NCI-H510A treated with DMSO at 0.1 percent for 48 hours (cell line): ENCODE data around the gene ASAP3.

Source experiments
- DNase-seq: peaks from one replicate; lab custom pipeline; 2025; lab: John Stamatoyannopoulos, UW

Gene ASAP3

DNA sequence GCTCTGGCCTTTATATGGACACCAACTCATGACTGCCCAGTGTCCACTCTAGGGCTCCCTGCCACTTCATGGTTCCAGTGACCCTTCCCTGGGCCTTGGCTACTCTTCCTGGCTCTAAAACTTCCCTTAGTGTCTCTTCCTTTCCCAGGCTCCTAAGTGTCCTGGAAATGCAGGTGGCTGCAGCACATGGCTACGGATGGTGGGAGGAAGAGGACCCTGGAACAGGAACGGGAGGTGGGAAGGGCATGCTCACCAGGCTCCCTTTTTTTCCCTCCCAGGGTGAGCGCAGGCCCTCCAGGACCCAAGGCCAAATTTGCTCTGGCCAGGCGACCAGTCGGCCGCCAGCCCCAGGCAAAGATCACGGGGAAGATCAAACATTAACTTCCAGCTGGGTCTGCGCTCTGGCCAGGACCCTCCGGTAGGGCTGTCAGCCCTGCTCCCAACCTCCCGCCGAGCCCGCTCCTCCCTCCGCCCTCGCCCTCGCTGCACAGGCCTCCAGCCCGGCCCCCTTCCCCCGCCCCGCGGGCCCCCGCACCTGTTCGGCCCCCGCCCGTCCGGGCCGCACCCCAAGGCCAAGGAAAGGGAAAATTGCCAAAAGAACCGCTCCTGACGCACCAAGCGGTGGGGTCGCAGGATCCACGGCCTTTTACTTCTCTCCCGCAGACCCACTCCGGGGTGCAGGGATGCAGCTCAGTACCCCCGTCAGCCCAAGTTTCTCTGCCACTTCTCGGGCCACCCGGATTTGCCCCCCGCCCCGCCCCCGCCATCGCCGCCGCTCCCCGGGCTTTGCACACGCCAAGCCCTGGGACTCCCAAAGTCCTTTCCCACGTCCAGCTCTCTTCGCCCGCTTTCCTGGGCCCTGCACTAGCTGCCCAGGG, 60.3 kb downstream of the ASAP3 start:
- no peak for DNase-seq

DNA sequence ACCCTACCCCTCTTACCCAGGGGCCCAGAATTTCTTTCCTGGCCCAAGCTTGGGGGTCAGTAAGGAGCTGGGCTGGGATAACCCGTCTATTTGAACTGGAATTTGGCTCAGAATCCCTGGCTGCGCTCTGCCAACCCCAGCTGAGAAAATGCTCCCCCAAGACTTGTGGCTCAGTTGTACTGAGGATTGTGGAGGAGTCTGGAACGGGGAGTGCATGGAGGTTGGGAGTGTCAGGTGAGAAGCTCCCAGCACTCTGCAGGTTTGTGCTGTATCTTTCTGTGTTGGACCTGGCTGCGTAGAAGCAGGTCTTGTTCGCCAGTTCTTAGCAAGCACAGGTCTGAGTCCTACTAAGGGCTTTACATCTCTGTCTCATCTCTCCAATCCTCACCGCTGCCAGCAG, 61.0 kb downstream of the ASAP3 start:
- no peak for DNase-seq

DNA sequence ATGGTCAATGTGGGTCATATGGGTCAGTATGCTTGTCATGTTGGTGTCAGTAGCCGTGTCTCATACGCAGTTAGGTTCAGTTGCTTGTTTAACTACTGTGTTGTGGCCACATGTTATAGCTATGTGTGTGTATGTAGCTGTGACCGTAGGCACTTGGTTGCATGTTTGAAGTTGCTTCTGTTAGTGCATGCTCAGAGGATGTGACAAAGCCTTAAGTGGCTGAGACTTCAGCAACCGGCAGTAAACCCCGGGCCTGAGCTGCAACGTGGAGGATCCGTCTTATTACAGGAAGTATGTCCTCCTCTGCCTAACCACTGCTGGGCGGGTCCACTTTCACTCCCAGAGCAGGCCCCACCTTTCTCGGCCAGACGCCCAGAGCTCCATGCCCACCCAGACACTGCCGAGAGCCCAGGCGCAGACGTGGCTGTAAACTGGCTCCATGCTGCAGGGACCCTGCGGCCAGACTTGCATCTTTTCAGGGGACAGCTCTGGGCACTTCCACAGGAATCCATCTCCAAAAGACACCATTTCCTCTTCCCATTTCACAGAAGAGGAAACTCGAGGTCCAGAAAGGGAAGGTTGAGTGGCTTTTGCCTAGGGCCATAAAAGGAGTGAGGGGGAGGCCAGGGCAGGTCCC, 61.6 kb downstream of the ASAP3 start:
- peak; percentile 55 for DNase-seq

DNA sequence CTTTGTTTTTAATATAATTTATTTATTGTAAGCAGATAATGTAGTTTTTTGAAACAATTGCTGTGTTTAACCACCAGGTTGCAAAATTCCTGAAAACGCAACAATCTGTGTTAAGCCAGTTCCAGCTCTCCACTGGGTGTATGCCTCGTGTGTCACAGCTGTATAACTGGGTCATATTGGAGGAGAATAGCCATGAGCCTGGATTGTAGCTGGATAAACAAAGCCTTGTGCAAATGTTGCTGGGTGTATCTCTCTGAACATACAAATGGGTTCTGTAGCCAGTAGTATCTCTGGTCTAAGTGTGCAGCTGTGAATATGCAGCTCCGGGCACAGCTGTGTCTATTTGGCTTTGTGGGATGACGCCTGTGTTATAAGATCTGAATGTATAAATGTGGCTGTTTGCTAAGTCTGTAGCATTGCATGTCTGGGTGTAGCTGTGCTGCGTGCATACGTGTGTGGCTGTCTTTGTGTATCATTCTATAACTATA, 62.2 kb downstream of the ASAP3 start:
- DNase-seq: peak; percentile 33

DNA sequence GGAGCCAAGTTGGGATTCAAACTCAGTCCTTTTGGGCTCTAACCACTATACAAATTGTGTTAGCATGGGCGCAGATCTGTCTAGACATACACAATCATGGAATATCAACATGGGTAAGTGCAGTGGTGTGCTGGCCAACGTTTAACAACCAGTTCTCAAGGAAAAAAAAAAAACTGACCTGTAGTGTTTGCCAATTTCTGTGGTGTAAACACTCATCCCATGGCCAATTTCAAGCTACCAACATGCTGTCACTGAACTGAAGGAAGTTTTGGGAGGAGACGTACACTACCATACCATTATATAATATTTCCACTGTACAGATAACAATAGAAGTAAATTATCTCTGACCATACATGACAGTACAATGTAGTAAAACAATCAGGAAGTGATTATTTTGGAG, 62.6 kb downstream of the ASAP3 start:
- no peak for DNase-seq

DNA sequence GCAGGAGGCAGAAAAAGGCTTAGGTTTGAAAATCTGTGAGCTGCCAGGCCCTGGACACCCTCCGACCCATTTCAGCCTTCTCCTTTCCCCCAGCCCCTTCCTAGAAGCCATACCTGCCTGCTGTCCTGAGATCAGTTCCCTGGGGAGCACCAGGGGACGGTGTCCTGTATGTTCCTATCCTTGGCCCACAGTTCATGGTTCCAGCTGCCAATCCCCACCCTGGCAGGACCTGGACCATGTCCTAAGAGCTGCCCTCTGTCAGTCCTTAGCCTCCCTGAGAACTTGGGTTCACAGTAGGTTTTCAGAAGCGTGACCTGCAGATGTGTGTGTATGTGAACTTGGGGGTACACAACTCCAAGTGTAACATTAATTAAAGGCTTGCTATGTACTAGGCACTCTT, 63.2 kb downstream of the ASAP3 start:
- no peak for DNase-seq

DNA sequence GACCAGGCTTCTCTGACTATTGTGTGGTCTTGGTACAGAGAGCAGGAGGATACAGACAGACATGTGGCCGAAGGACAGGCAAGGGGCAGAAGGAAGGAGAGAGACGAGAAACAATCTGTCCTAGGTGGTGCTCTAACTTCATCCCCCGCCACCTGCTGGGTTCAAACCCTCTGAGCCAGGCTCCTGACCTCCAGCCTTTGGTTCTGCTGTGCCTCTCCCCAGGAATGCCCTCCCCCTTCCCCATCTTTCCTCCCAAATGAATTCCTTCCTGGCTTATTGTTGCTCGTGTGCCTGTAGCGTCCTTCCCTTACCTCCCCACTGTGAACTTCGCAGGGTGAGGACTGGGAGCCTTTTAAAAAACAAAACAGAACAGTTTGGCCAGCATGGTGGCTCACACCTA, 64.8 kb downstream of the ASAP3 start:
- DNase-seq: no peak

DNA sequence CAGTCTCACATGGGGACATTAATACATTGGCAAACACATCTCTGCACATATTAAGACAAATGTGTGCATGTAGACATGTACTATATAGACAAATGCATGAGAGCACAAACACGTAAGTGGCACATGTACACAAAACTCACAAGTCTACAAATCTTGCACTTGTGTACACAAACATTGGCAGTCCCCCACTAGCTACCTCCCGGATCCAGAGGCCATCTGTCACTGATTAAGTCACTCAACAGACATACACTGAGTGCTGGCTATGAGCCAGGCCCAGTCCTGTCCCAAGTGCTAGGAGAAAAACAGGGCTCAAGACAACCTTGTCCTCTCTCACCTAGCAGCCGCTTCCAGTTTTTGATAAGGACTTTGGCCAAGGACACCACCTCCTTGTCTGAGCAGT, 66.4 kb downstream of the ASAP3 start:
- peak; percentile 38 for DNase-seq

DNA sequence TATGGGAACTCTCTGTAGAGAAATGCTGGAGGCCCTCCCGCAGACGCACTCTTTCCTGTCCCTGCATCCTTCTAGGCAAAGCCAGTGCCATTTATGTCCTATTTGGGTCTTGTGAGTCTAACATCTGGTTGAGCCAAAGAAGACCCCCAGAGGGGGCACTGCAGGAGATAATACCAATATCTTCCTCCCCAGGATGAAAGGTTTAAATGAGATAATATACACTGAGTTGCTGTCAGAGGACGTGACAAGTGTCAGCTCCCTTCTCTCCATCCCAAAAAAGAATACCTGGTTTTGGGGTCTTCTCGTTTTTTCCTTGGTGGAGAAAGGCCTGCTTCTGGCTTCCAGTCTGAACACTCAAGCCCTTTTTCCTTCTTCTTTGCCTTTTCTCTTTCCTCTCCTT, 67.0 kb downstream of the ASAP3 start:
- DNase-seq: no peak

DNA sequence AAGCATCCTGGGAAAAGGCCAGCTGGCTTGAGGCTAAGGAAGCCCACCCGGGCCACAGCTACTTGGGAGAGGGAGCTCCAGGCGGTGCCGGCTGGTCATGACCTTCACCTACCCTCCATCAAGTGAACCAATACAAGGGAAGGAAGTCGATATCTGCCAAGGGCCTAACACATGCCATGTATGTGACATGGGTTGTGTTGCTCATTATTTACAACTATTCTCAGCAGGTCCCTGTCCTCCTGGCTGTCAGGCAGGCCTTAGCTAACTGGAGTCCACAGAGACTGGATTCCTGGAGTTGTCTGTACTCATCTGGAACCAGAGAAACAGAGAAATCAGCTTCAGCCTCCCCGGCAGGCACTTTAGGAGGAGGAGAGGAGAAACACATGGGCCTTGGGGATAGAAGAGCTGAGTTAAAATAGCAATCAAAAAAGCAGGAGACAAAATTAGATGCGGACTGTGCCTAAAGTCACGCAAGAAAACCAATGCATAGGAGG, 75.1 kb downstream of the ASAP3 start:
- DNase-seq: no peak

DNA sequence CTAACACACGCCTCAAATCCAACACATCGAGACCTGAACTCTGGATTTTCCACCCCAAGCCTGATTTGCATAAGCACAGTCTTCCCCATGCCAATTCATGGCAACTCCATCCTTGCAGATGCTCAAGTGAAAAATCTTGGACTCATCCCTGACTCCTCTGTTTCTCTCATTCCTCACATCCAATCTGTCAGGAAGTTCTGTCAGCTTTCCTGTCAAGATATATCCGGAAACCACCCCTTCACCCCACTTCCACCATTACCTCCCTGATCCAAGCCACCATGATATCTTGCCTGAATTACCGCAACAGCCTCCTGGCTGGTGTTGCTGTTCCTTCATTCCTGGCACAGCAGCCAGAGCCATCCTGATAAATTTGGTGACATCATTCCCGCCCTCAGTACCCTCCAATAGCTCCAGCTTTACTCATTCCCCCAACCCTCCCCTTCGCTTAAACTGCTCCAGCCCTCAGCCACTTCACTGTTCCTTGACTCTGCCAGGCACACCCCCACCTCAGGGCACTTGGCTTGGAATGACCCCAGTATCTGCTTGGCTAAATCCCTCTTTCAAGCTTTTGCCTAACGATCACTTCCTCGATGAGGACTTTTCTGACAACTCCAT, 76.9 kb downstream of the ASAP3 start:
- no peak for DNase-seq

DNA sequence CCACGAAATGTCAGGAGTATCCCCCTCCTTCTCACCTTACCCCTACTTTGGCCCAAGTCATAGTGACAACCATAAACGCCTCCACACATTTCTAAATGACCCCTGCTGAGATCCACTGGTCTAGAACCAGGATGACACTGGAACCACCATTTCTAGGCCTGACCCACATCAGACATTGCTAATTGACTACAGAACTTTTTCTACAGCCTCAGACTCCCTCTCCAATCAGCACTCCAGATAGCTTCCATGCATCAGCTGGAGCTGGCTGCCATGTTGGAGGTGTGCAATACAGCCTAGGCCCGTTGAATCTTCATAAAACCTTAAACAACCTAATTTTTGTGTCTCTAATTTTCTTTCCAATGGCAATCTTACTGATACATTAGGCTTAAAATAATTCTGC, 78.0 kb downstream of the ASAP3 start:
- no peak for DNase-seq

DNA sequence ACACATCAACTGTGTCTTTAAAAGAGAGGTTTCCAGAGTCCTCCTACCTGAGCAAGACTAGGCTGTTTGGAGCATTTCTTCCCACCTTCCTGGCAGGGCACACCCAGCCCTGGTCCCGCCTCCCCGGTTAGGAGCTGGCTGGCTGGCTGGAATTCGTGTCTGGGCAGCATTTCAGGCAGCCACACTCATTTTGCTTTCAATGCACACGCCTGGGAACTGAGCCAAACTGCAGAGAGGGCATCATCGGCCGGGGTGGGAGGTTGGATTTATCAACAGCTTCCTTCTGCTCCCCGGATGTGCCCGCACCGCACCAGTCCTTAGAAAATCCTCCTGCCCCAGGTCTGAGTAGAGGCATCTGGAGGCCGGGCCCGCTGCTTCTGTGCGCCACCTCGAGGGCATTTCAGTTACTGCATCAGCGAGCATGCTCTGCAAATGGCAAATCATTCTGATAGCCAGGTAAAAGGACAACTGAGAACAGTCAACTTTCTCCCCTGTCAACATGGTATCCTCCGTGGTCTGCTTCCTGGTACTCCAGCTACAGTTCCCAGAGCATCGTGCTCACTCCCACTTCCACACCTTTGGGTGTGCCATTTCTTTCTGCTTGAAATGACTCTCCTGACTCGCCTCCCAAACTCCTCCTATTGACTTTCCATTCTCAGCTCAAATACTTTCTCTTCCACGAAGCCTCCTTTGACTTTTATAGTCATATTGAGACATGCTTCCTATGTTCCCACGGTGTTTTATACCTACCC, 80.1 kb downstream of the ASAP3 start:
- DNase-seq: peak; percentile 88

DNA sequence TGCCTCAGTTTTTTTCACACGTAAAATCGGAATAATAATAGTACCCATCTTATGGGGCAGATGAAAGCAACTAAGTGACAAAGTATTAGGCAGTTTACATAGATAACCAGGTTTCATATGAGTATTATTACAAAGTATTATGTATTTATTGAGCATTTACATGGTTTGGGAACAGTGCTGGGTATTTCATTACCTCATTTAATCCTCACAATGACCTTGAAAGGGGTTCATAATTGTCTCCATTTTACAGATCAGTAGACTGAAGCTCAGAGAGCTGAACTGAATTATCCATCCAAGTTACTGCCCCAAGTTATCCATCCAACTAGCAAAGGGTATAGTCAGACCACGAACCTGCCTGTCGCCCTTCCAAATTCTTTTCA, 80.6 kb downstream of the ASAP3 start:
- DNase-seq: no peak

DNA sequence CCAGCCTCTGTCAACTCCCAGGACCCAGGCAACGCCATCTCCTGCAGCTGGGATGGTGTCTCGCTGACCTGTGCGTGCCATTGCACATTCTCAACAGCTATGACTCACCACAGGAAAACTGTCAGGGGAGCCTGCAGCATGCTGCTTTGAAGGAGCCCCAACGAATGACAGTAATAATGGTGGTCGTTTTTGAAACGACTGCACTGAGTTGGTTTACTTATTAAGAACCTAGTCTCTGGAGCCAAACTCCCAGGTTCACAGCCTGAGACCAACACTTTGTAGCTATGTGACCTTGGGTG, 81.0 kb downstream of the ASAP3 start:
- no peak for DNase-seq

DNA sequence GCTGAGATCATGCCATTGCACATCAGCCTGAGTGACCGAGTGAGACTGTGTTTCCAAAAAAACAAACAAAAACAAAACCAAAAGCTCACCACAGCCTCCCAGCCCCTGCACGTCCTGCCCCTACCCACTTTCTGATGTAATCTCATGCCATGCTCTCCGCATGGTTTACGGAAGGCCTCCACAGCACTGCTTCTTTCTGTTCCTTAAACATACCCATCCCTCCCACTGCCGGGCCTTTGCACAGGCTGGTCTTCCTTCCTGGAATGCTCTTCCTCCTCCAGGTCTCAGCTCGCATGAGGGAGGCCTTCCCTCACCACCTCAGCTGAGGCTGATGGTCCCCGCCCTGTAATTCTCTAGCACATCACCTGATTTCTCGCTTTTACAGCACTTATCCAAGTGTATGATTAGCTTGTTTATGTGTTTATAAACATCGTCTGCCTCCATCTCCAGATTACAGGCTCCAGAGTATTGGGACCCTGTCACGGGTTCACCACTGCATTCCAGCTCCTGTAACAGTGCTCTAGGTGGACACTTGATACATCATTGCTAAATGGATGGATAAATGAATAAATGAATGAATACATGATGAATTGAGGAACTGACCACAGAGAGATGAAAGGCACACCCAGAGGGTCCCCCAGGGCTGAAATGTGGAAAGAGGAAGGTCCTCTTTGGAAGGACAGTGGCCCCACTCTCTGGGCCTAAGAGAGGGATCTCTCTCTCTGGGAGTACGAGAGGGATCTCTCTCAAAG, 81.5 kb downstream of the ASAP3 start:
- no peak for DNase-seq

DNA sequence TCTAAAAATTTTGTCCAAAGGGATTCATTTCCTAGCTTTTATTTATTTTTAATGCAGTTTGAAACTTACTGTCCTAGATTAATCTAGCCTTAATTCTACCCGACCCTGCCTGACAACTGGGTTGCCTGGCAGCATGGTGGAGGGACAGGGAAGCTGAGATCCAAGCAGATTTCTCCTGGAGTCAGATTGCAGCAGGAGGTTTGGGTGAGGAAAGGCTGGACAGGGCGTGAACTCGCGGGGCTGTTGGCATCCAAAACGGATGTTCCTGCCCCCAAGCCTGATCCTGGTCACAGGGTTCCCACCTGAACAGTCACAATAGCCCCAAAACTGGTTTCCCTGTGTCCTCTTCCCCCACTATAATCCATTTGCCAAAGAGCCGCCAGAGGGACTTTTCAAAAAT, 82.7 kb downstream of the ASAP3 start:
- DNase-seq: no peak

DNA sequence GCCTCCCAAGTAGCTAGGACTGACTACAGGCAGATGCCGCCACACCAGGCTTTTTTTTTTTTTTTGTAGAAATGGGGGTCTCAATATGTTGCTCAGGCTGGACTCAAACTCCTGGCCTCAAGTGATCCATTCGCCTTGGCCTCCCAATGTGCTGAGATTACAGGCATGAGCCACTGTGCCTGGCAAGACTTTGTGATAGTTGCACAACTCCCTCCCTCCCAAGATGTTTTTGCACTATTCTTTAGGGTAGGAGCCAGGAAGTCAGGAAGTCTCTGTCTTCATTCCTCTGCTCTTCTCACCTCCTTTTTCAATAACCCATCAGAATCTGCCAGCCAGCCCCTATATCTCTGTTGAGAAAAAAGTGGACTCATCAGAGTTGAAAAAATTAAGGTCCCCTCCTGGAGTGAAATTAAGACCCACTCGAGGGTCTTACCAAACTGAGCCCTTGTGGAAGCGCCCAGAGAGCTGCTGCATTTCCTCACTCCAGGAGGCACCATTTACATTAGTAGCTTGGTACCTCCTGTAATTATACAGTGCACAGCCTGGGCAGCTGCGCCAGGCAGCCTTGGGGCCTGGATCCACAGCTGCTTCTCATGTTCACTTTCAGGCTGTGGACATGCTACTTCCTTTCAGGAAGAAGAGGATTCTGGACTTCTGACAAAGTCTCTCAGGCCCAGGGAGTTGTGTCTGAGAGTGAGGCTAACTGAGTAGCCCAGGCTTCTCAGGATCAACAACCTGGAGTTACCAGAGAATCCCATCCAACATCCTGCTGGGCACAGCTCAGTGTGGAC, 83.5 kb downstream of the ASAP3 start:
- no peak for DNase-seq

DNA sequence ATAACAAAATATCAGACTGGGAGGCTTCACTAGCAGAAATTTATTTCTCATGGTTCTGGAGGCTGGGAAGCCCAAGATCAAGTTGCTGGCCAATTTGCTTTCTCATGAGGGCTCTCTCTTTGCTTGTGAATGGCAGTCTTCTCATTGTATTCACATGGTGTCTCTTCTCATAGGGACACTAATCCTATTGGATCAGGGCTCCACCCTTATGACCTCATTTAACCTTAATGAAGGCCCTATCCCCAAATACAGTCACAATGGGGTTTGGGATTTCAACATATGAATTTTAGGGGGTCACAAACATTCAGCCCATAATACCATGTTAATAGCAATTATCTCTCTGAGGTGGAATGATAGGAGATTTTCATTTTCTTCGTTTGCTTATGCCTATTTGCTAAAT, 84.8 kb downstream of the ASAP3 start:
- DNase-seq: no peak

DNA sequence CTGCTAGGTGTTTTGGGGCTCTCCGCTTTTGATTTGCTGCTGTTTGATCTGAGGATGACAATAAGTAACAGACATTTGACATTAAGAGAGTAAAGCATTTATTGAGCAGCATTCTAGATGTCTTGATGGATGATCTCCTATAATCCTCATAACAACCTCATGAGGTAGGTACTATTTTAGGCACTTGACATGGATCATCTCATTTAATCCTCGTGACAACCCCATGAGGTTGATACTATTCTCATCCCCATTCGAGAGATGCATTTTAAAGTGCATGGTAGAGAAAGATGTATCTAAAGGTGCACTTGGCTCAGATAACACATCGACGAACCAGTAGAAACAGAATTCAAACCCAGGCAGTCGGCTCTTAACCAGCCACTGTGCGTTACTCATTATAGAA, 86.1 kb downstream of the ASAP3 start:
- no peak for DNase-seq

DNA sequence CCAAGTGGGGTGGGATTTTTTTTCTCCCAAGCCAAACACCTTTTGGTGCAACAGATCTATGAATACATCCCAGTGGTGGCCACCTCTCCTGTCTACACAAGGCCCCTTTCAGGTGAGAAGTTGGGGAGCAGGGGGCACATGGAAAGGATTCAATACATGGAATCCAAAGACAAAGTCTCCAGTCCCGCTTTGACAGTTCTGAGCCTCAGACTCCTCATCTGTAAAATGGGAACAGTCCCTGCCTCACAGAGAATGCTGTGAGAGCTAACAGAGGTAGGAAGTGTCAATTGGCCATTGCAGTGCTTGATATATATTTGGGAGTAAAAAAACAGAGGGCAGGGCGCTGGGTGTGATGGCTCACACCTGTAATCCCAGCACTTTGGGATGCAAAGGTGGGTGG, 87.6 kb downstream of the ASAP3 start:
- no peak for DNase-seq
